Ishikawa (cell line): ENCODE results near the gene PLA2G4D.

Experiments
- CEBPB ChIP-seq: IDR thresholded peaks from 2 replicates; pipeline ENCODE4 v1.6.1; 2012
- CREB1 ChIP-seq: IDR thresholded peaks from 2 replicates; pipeline ENCODE4 v1.6.1; 2012; ENCODE audit warnings: low read depth
- EGR1 ChIP-seq: IDR thresholded peaks from 2 replicates; pipeline ENCODE4 v1.6.1; 2012
- EP300 ChIP-seq: IDR thresholded peaks from 2 replicates; pipeline ENCODE4 v1.6.1; 2012; ENCODE audit warnings: borderline replicate concordance
- FOXM1 ChIP-seq: IDR thresholded peaks from 2 replicates; pipeline ENCODE4 v1.6.1; 2012; ENCODE audit warnings: low read depth, borderline replicate concordance
- MAX ChIP-seq: IDR thresholded peaks from 2 replicates; pipeline ENCODE4 v1.6.1; 2012
- NFIC ChIP-seq: IDR thresholded peaks from 2 replicates; pipeline ENCODE4 v1.6.1; 2012
- RAD21 ChIP-seq: IDR thresholded peaks from 2 replicates; pipeline ENCODE4 v1.6.1; 2012; ENCODE audit warnings: low read depth
- TAF1 ChIP-seq: IDR thresholded peaks from 2 replicates; pipeline ENCODE4 v1.6.1; 2012; ENCODE audit warnings: low read depth, mild to moderate bottlenecking
- TCF12 ChIP-seq: IDR thresholded peaks from 2 replicates; pipeline ENCODE4 v1.6.1; 2012; ENCODE audit warnings: low read depth
- TEAD4 ChIP-seq: IDR thresholded peaks from 2 replicates; pipeline ENCODE4 v1.6.1; 2012
- YY1 ChIP-seq: IDR thresholded peaks from 2 replicates; pipeline ENCODE4 v1.6.1; 2012; ENCODE audit warnings: low read depth
- ZBTB7A ChIP-seq: IDR thresholded peaks from 2 replicates; pipeline ENCODE4 v1.6.1; 2012; ENCODE audit warnings: low read depth
- TF ChIP-seq, protein P1 (sequence below): IDR thresholded peaks from 2 replicates; pipeline ENCODE4 v1.6.1; 2012; ENCODE audit warnings: low read depth, mild to moderate bottlenecking
- TF ChIP-seq, protein P2 (sequence below): IDR thresholded peaks from 2 replicates; pipeline ENCODE4 v1.6.1; 2012

The PLA2G4D gene

GRCh38 chr15:42088801-42089640 lies 5.3 kb downstream of the PLA2G4D start:
- TF ChIP-seq TCF12, result no peak
- TF ChIP-seq CREB1, result no peak
- TF ChIP-seq RAD21, result no peak
- no peak for TF ChIP-seq EGR1
- TF ChIP-seq YY1, result no peak
- TF ChIP-seq TAF1, result no peak
- no peak for TF ChIP-seq MAX
- no peak for TF ChIP-seq TEAD4
- TF ChIP-seq CEBPB, result no peak
- no peak for TF ChIP-seq ZBTB7A
- TF ChIP-seq FOXM1, result no peak
- TF ChIP-seq, protein P1, sequence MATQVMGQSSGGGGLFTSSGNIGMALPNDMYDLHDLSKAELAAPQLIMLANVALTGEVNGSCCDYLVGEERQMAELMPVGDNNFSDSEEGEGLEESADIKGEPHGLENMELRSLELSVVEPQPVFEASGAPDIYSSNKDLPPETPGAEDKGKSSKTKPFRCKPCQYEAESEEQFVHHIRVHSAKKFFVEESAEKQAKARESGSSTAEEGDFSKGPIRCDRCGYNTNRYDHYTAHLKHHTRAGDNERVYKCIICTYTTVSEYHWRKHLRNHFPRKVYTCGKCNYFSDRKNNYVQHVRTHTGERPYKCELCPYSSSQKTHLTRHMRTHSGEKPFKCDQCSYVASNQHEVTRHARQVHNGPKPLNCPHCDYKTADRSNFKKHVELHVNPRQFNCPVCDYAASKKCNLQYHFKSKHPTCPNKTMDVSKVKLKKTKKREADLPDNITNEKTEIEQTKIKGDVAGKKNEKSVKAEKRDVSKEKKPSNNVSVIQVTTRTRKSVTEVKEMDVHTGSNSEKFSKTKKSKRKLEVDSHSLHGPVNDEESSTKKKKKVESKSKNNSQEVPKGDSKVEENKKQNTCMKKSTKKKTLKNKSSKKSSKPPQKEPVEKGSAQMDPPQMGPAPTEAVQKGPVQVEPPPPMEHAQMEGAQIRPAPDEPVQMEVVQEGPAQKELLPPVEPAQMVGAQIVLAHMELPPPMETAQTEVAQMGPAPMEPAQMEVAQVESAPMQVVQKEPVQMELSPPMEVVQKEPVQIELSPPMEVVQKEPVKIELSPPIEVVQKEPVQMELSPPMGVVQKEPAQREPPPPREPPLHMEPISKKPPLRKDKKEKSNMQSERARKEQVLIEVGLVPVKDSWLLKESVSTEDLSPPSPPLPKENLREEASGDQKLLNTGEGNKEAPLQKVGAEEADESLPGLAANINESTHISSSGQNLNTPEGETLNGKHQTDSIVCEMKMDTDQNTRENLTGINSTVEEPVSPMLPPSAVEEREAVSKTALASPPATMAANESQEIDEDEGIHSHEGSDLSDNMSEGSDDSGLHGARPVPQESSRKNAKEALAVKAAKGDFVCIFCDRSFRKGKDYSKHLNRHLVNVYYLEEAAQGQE, result no peak
- no peak for TF ChIP-seq NFIC
- TF ChIP-seq EP300, result no peak
- TF ChIP-seq, protein P2, sequence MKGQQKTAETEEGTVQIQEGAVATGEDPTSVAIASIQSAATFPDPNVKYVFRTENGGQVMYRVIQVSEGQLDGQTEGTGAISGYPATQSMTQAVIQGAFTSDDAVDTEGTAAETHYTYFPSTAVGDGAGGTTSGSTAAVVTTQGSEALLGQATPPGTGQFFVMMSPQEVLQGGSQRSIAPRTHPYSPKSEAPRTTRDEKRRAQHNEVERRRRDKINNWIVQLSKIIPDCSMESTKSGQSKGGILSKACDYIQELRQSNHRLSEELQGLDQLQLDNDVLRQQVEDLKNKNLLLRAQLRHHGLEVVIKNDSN, result no peak

- no peak for TF ChIP-seq TCF12
- TF ChIP-seq CREB1, result no peak
- no peak for TF ChIP-seq FOXM1
- TF ChIP-seq EP300, result no peak
- no peak for TF ChIP-seq ZBTB7A
Measured at GRCh38 chr15:42087926-42088800, 6.2 kb downstream of the PLA2G4D start.

DNA sequence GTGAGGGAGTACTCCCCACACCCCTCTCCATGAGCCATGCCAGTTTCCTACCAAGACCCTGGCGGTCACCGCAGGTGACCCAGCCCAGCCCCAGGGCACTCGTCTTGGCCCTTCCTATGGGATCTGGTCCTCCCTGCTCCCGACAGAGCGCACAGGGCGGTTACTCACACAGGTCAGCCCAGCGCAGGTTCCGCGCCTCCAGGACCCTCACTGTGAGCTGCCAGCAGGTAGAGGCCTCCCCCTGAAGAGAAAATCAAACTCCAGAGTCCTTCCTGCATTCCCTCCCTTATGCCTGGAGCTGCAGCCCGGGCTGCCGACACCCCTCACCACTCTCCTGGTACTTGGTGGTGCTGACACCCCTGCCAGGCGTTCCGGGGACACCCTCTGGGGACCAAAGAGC lies 6.9 kb downstream of the PLA2G4D start:
- TF ChIP-seq CREB1 (no peak), TCF12 (no peak)

GRCh38 chr15:42085721-42086120 lies 8.6 kb downstream of the PLA2G4D start:
- no peak for TF ChIP-seq FOXM1
- TF ChIP-seq EGR1, result no peak
- no peak for TF ChIP-seq MAX
- TF ChIP-seq RAD21, result no peak
- TF ChIP-seq, protein P1, result no peak
- no peak for TF ChIP-seq EP300
- TF ChIP-seq YY1, result no peak
- no peak for TF ChIP-seq CREB1
- TF ChIP-seq TCF12, result no peak
- TF ChIP-seq TEAD4, result no peak
- TF ChIP-seq ZBTB7A, result no peak
- no peak for TF ChIP-seq TAF1
- TF ChIP-seq, protein P2, result no peak
- no peak for TF ChIP-seq CEBPB
- TF ChIP-seq NFIC, result no peak

- TF ChIP-seq CEBPB (no peak), TEAD4 (no peak), FOXM1 (no peak), CREB1 (no peak), TAF1 (no peak)
Measured at GRCh38 chr15:42085236-42085605, 9.1 kb downstream of the PLA2G4D start.
